Anterior cingulate cortex (tissue), 58 donors: Measurements from ENCODE around the gene CFAP410.

Source experiments
- DNase-seq, 58 donors: peaks; one replicate each; lab custom pipeline; 2025; lab: John Stamatoyannopoulos, UW

Gene CFAP410

DNA sequence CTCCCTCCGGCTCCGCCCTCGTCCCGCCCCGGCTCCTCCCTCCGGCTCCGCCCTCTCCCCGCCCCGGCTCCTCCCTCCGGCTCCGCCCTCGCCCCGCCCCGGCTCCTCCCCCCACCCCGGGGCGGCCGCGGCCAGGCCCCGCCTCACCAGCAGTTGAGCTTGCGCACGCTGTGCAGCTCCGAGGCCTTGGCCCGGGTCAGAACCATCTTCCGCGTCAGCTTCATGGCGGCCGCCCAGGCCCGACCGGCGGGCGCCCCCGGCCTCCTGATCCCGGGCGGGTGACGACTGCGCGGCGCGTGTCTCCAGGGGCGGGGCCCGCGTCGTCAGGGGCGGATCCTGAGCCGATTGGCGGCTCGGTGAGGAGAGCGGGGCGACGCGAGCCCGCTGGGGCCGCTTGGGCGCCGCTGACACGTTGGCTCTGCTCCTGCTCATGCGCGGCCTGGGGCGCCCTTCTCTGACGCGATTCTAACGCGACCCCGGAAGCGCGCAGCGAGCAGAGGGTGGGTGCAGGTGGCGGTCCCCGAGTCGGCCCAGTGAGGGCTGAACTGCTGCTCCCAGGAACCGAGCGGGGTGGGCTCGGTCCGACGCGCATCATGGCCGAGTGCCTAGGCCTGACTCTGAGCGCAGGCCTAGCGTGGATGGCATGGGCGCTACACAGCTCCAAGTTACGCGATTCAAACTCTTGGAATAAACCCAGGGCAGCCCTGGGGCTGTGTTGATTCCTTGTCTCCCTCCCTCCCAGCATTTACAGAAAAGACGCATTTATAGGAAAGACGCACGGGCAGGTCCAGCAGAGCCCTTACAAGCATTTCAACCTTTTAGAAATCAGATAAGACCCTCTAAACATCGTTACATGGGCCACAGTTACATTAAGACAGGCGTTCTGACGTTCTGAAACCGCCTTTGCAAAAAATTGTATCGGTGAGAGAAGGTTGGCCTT is at the start of gene CFAP410:
CFAP410 (minus strand) TSS at position 420 of the 940 bp plus-strand sequence; CDS start at position 224, 196 bp downstream.
- peak; percentile 66 to 99 (median 94) for DNase-seq

DNA sequence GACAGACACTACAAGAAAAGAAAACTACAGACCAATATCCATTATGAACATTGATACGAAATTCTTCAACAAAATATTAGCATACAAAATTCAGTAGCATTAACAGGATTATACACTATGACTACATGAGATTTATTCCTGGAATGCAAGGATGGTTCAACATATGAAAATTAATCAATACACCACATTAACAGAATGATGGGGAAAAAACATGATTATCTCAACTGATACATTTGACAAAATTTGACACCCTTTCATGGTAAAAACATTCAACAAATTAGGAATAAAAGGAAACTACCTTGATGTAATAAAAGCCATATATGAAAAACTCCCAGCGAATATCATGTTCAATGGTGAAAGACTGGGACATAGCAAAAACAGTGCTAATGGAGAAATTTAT is 45.8 kb upstream of the CFAP410 start:
- DNase-seq = no peak

DNA sequence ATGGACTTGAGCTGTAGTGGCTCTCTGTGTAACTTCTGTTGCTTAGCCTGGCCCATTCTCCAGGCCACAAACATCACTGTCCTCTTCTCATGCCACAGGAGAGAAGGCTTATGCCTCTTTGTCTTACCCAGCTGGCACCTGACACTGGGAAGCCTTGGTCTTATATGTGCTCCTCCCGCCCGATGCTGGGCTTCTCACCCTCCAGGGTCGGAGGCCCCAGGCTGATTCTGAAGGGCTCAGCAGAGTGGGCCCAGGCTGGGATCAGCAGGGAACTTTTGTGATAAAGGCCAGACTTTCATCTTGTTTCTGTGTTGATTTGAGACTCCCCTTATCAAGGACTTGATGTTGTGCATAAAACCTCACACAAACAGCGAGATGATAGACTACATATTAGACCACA is 44.0 kb upstream of the CFAP410 start:
- DNase-seq = no peak

DNA sequence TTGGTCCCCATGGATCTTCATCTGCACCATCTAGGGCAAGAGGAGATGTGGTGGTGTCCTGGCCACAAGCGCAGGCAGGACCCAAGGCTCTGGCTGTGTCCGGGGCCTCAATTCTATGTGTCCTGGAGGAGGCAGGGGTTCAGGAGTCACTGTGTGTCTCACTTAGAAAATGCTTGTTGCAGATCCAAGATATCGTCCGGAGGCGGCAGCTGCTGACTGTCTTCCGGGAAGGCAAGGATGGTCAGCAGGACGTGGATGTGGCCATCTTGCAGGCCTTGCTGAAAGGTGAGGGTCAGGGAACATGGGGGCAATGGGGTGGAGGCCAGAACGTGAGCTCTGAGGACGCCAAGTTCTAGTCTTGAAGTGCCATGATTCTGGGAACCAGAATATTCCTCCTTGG is 43.3 kb upstream of the CFAP410 start:
- DNase-seq = no peak

DNA sequence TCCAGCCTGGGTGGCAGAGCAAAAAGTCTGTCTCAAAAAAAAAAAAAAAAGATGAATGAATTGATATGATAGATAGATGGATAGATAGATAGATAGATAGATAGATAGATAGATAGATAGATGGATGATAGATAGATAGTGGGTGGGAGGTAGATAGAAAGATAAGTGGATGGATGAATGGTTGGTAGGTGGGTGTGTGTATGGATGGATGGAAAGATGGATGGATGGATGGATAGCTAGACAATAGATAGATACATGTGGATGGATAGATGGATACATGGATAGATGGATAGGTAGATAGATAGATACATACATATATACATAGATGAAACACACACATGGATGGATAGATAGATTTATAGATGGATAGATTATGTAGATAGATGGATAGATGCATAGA is 42.7 kb upstream of the CFAP410 start:
- no peak for DNase-seq

DNA sequence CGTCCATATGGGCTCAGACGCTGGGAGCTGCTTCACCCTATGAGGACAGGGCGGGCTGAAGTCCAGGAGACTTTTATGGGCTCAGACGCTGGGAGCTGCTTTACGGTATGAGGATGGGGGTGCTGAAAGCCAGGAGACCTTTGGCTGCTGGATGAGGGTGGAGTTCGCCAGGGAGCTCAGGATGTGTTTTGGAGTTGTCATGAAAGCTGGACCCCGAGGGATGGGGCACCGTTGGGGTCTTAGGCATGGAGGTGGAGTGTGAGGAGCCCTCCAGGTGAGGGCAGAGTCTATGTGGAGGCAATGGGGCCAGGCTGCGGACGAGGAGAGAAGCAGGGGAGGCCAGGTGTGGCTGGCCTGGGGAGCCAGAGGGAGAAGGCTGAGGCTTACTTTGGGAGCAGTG is 41.7 kb upstream of the CFAP410 start:
- no peak for DNase-seq

DNA sequence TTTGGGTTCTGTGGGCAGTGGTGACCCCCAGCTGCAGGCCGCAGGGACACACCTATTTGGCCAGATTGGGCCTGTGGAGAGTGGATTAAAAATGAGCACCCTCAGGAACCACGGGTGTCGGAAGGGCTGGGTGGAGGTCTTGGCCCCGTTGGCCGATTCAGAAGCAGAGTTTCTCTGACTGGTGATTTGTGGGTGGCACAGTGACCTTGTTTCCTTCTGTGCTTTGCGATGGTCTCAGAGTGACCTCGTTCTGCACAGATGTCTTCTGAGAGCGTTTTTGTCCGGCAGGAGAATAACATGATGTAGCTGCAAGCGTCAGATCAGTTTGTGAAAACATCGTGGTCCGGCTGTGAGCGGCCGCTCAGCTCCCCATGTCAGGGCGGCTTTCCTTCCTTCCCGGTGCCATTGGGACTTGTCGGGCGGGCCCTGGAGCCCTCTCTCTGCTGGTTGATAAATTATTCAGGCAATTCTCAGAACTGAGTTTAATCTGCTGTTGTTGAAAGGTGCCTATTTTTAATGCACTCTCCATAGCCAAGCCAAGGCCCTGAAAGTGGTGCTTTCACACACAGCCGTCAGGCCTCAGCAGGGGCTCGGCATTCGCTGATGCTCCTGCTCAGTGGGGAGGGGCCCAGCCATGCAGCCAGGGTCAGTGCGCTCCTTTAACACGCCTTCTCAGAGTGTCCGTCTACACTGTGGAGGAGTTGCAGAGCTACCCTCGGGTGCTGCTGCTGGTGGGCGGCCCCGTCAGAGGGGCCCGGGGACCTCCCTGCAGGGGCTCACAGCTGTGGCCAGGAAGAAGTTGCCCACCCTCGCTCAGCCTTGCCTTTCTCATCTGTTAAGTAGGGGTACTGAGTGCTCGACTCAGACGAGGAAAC is 41.0 kb upstream of the CFAP410 start:
- DNase-seq = no peak

DNA sequence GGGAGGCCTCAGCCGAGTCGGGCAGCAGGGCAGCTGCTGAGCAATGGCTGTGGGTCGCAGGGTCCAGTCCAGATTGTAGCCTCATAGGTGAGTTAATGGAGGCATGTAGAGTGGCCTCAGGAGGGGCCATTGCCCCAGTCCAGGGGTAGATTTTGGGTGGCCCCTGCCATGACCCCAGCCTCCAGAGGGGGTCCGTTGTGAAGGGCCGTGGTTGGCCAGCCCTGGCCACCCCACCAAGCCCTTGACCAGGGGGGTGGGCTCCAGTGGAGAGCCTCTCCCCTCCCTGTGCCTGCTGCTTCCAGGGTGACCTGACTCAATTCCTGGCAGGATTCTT is 40.3 kb upstream of the CFAP410 start:
- no peak for DNase-seq

DNA sequence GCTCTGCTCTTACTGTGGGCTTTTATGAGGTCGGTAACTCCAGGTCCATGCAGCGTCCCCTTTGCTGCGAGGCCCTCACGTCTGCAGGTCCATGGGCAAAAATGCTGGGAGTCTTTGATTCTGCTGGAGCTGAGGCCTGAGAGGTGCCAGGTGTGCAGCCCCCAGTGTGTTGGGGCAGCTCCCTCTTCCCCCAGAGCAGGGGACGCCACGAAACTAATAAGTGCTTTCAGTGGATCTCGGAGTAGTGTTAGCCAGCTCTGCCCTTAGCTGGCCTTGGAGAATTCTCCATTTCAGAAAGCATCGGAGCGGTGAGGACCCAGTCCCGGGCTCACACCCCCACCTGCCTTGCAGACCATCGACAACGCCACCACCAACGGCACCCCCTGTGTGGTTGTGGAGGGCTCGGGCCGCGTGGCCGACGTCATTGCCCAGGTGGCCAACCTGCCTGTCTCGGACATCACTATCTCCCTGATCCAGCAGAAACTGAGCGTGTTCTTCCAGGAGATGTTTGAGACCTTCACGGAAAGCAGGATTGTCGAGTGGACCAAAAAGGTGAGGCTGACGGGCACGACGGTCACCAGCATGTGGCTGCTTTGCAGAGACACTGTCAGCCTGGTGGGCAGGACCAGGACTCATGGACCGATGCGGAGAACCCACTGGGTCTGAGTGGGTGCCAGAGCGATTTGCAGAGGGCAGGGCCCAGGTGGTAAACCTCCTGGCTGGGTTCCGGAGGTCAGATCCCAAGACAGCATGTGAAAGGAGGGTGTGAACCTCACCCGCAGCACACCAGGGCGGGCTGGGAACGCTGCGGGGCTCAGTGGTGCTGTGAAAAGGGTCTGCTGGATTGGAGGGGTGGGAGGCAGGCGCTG is 39.7 kb upstream of the CFAP410 start:
- DNase-seq = no peak

DNA sequence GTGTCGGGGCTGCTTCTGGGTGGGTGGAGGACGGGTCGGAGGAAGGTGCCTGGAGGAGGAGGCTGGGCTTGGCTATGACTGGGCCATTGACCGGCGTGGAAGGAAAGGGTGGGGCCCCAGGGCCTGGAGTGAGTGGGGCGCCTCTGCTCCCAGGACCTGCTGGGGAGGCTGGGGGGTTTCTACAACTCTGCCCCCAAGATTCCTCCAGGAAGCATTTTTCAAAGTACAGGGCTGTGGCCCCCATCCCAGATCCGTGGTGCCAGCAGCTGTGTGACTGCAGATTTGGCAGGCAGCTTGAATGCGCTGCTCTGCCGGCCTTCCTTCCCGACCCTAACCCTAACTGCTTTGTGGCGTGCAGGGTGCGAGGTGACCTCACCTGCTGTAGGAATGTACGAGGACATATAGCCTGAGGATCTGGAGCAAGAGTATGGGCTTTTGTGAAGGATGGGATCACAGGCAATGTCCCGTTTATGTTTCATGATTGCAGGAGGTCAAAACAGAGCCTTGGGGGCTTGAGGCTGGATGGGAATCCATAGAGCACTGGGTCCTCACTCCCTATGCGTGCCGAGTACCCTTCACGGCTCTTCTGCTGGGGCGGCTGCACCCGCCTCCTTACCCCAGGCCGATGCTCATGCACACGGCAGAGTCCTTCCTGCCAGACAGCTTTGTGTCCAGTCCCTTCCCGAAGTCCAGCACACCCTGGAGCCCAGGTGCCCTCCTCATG is 38.9 kb upstream of the CFAP410 start:
- DNase-seq = no peak

DNA sequence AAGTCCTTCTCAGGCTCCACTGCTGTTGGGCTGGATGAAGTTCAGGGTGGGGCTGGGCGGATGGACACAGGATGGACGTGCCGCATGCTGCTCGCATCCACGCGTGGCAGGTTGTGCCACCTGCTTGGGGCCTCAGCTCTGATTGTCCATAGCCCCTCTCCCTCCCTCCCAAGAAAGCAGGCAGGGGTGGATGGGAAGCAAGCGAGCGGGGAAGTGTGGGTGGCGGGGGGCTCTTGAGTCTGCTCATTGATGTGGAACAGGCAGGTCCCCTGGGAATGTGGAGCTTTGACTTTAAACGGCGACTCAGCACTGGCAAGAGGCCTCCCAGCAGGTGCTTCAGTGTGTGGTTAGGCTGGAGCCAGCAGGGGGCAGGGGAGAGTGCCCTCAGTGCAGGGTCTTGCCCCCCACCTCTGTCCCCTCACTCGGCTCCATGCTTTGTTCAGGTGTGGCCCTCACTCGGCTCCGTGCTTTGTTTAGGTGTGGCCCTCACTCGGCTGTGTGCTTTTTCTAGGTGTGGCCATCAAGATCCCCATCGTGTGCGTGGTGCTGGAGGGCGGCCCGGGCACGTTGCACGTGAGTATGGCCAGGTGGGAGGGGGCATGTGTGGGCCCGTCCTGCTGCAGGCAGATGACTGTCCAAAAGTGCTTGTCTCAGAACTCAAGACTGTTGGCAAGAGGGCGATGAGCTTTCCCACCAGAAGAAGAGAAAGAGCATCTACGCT is 38.2 kb upstream of the CFAP410 start:
- no peak for DNase-seq

DNA sequence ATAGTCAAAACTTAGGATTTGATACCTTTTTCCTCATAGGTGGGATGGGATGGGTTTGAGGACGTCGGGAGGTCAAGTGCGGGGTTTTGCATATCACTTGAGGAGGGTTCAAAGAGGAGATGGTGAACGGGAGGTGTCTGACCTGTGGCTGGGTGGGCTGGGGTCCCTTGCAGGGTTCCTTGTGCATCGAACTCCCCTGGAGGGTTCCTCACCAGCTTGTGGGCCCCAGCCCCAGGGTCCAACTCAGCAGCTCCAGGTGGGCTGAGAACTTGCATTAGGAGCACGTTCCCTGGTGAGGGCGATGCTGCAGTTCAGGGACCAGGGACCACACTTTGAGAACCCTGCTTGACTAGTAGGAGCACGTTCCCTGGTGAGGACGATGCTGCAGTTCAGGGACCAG is 37.4 kb upstream of the CFAP410 start:
- DNase-seq = no peak

DNA sequence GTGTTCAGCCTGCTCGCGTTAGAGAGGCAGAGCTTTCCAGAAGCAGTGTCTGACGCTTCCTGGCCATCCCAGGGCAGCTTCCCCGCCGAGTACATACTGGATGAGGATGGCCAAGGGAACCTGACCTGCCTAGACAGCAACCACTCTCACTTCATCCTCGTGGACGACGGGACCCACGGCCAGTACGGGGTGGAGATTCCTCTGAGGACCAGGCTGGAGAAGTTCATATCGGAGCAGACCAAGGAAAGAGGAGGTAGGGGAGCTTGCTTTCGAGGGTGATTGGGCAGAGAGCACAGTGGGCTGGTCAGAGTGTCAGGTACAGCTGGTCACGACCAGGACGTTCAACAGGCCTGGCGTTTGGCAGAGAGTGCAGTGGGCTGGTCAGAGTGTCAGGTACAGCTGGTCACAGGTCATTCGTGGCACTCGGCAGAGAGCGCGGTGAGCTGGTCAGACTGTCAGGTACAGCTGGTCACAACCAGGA is 36.6 kb upstream of the CFAP410 start:
- no peak for DNase-seq

DNA sequence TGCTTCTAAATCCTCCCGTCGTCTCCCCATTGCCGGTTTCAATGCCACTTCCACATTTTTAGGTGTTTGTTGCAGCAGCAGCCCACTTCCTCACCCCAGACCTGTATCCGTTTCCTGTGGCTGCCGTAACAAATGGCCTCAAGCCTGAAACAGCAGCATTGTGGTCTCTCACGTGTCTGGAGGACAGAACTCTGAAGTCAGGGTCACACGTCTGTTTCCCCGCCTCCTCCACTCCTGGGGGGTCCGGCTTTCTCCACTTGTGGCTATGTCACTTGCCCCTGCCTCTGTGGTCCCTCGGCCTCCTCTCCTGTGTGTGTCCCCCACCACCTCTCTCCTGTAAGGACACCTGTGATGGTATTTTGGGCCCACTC is 36.1 kb upstream of the CFAP410 start:
- DNase-seq = peak in 1 of 58 donors; percentile 26

DNA sequence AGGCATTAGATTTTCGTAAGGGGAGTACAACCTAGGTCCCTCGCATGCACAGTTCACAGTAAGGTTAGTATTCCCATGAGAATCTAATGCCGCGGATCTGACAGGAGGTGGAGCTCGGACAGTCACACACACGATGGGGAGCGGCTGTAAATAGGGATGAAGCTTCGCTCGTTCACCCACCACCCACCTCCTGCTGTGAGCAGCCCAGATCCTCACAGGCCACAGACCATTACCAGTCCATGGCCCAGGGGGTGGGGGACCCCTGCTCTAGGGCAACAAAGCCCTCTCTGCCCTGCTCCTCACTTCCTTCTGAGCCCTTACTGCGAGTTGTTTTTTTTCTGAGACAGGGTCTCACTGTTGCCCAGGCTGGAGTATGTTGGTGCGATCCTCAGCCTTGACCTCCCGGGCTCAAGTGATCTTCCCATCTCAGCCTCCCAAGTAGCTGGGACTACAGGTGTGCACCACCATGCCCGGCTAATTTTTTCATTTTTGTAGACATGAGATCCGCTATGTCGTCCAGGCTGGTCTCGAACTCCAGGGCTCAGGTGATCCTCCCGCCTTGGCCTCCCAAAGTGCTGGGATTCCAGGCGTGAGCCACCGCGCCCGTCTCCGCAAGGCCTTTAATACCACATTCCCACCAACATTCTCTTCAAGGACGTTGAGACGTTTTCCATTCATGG is 35.6 kb upstream of the CFAP410 start:
- DNase-seq = no peak

DNA sequence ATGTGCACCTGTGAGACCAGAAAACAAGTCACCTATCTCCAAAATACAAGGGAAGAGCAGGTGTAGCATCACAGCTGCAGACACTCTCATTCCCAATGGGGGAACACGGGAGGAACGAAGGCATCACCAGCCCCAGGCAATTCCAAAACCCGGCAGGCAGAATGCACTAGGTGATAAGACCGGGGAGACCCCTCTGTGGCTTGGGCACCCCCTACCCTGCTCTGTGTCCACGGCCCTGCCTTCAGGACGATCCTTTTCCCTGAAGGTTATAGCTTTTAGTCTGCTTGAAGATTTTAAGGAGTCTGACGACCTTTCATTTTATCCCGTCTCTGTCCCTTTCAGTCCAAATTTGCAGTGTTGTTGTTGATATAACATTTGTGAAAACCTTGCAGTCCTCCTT is 33.4 kb upstream of the CFAP410 start:
- DNase-seq = no peak

DNA sequence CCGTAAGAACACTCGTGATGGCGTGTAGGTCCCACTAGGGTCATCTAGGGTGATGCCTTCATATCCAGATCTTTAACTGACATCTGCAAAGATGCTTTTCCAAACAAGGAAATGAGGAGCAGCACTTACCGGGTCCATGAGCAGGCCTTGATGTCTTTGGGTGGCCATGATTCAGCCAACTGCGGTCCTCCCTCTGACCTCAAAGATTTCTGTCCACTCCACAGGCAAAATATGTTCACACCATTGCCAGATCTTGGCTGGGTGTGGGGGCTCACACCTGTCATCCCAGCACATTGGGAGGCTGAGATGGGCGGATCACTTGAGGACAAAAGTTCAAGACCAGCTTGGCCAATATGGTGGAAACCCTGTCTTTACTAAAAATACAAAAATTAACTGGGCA is 32.4 kb upstream of the CFAP410 start:
- DNase-seq = no peak

DNA sequence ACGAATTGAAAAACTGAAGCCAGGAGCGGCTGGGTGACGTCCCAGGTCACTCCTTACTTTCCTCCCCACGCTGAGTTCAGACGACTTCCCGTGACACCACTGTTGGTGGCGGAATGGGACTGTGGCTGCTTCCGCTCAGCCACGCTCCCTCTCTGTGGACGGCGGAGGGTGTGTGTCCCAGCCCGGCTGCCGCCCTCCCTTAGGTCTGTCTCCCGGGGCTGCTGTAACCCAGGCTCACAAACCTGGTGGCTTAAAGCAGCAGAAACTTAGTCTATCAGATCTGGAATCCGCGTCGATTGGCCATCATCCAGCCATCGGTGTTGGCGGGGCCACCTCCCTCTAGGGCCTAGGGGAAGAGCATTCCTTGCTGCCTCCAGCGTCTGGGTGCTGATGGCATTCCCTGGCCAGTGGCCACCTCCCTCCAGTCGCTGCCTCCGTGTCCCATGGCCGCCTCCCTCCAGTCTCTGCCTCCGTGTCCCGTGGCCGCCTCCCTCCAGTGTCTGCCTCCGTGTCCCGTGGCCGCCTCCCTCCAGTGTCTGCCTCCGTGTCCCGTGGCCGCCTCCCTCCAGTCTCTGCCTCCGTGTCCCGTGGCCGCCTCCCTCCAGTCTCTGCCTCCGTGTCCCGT is 31.7 kb upstream of the CFAP410 start:
- no peak for DNase-seq
